ENCODE data around the gene DENND1A.

The DENND1A gene

GRCh38 chr9:123745933-123746332 lies 184.0 kb downstream of the DENND1A start:
- Histone ChIP-seq H3K4me3 (no peak overlapping the region), H3K27me3 (no peaks in the 10 kb centered on the region), H3K4me2 (no peak overlapping the region), H4K20me1 (peaks cover 0 to 82% (median 13%) of the 10 kb centered on the region in 11 experiments; a peak in 13 of 22 replicates), H3K4me1 (peaks cover 18 to 43% (median 35%) of the 10 kb centered on the region in 10 experiments), H3K36me3 (peaks cover 0 to 37% (median 14%) of the 10 kb centered on the region in 11 experiments; a peak in 15 of 22 replicates), H3K9me3 (replicated peaks in 1 of 11) (0 out of 22 replicates have a peak, but pooled peaks cover 0 to 4% (median 0%) of the 10 kb centered on the region in 11 experiments), H3K9ac (no peak overlapping the region), H3K27ac (no peak overlapping the region)
- no peak for TF ChIP-seq Cebpa-rat (IDR thresholded peaks at IDR 0.05)

GRCh38 chr9:123745451-123745850 lies 184.5 kb downstream of the DENND1A start:
- Histone ChIP-seq H3K36me3 (peaks cover 0 to 32% (median 11%) of the 10 kb centered on the region in 11 experiments; a peak in 14 of 22 replicates), H3K27me3 (no peaks in the 10 kb centered on the region), H3K9me3 (replicated peaks in 1 of 11) (0 out of 22 replicates have a peak, but pooled peaks cover 0 to 4% (median 0%) of the 10 kb centered on the region in 11 experiments), H3K4me1 (peaks cover 18 to 42% (median 35%) of the 10 kb centered on the region in 10 experiments), H3K27ac (no peak overlapping the region), H3K4me2 (no peak overlapping the region), H3K4me3 (no peak overlapping the region), H4K20me1 (peaks cover 0 to 82% (median 8%) of the 10 kb centered on the region in 11 experiments; a peak in 13 of 22 replicates), H3K9ac (no peak overlapping the region)
- no peak for TF ChIP-seq Cebpa-rat (IDR thresholded peaks at IDR 0.05)

- no peak for TF ChIP-seq Cebpa-rat (IDR thresholded peaks at IDR 0.05)
- peaks cover 7 to 30% (median 21%) of the 10 kb centered on the region in 10 experiments; a peak in 18 of 20 replicates for H3K4me1 ChIP-seq
- H3K27ac ChIP-seq, result no peak overlapping the region
- peaks cover 0 to 81% (median 0%) of the 10 kb centered on the region in 11 experiments; a peak in 8 of 22 replicates for H4K20me1 ChIP-seq
- no peak overlapping the region for H3K4me3 ChIP-seq
- H3K27me3 ChIP-seq, result no peaks in the 10 kb centered on the region
- H3K9me3 ChIP-seq (replicated peaks in 1 of 11), result 0 out of 22 replicates have a peak, but pooled peaks cover 0 to 4% (median 0%) of the 10 kb centered on the region in 11 experiments
- no peak overlapping the region for H3K4me2 ChIP-seq
- no peak overlapping the region for H3K9ac ChIP-seq
- peaks cover 0 to 40% (median 6%) of the 10 kb centered on the region in 11 experiments; a peak in 14 of 22 replicates for H3K36me3 ChIP-seq
Measured at GRCh38 chr9:123743737-123744136, 186.2 kb downstream of the DENND1A start.

- TF ChIP-seq Cebpa-rat (IDR thresholded peaks at IDR 0.05), result no peak
- Histone ChIP-seq H3K9ac (no peak overlapping the region), H3K9me3 (replicated peaks in 1 of 11) (0 out of 22 replicates have a peak, but pooled peaks cover 0 to 4% (median 0%) of the 10 kb centered on the region in 11 experiments), H3K4me1 (peaks cover 7 to 30% (median 22%) of the 10 kb centered on the region in 10 experiments; a peak in 19 of 20 replicates), H3K27ac (no peak overlapping the region), H3K27me3 (no peaks in the 10 kb centered on the region), H3K4me2 (peak overlapping the region in 7 of 11 experiments; percentile 6 to 46 (median 28); a peak in 12 of 22 replicates), H3K4me3 (no peak overlapping the region), H4K20me1 (peaks cover 0 to 80% (median 0%) of the 10 kb centered on the region in 11 experiments; a peak in 8 of 22 replicates), H3K36me3 (peaks cover 0 to 45% (median 5%) of the 10 kb centered on the region in 11 experiments; a peak in 11 of 22 replicates)
Measured at GRCh38 chr9:123742009-123742767, 187.7 kb downstream of the DENND1A start.

- Histone ChIP-seq H3K27me3 (no peaks in the 10 kb centered on the region), H3K36me3 (peaks cover 0 to 55% (median 7%) of the 10 kb centered on the region in 11 experiments; a peak in 11 of 22 replicates), H3K9me3 (replicated peaks in 1 of 11) (0 out of 22 replicates have a peak, but pooled peaks cover 0 to 4% (median 0%) of the 10 kb centered on the region in 11 experiments), H3K27ac (no peak overlapping the region), H4K20me1 (peaks cover 0 to 82% (median 0%) of the 10 kb centered on the region in 11 experiments; a peak in 8 of 22 replicates), H3K4me2 (peak overlapping the region in 6 of 11 experiments; percentile 6 to 50 (median 36); a peak in 9 of 22 replicates), H3K9ac (no peak overlapping the region), H3K4me1 (peaks cover 7 to 30% (median 22%) of the 10 kb centered on the region in 10 experiments; a peak in 19 of 20 replicates), H3K4me3 (no peak overlapping the region)
- TF ChIP-seq Cebpa-rat (IDR thresholded peaks at IDR 0.05), result no peak
Measured at GRCh38 chr9:123741214-123741613, 188.7 kb downstream of the DENND1A start.

- Histone ChIP-seq H3K4me1 (peaks cover 7 to 34% (median 22%) of the 10 kb centered on the region in 10 experiments; a peak in 19 of 20 replicates), H3K27me3 (no peaks in the 10 kb centered on the region), H3K36me3 (peaks cover 0 to 60% (median 8%) of the 10 kb centered on the region in 11 experiments; a peak in 12 of 22 replicates), H4K20me1 (peaks cover 0 to 82% (median 0%) of the 10 kb centered on the region in 11 experiments; a peak in 8 of 22 replicates), H3K9ac (no peak overlapping the region), H3K9me3 (replicated peaks in 1 of 11) (0 out of 22 replicates have a peak, but pooled peaks cover 0 to 1% (median 0%) of the 10 kb centered on the region in 11 experiments), H3K4me2 (no peak overlapping the region), H3K4me3 (no peak overlapping the region), H3K27ac (no peak overlapping the region)
- TF ChIP-seq Cebpa-rat (IDR thresholded peaks at IDR 0.05), result peak in 3 of 11 experiments; percentile 28 to 63 (median 50); a peak in 5 of 22 replicates
Measured at GRCh38 chr9:123739902-123740301, 190.0 kb downstream of the DENND1A start.

- H3K27ac ChIP-seq, result no peak overlapping the region
- H3K36me3 ChIP-seq, result peaks cover 0 to 63% (median 11%) of the 10 kb centered on the region in 11 experiments; a peak in 10 of 22 replicates
- TF ChIP-seq Cebpa-rat (IDR thresholded peaks at IDR 0.05), result no peak
- peaks cover 7 to 39% (median 22%) of the 10 kb centered on the region in 10 experiments; a peak in 19 of 20 replicates for H3K4me1 ChIP-seq
- H3K27me3 ChIP-seq, result no peaks in the 10 kb centered on the region
- H3K4me2 ChIP-seq, result no peak overlapping the region
- H3K9me3 ChIP-seq (replicated peaks in 1 of 11), result no peaks in the 10 kb centered on the region
- H4K20me1 ChIP-seq, result peaks cover 0 to 86% (median 0%) of the 10 kb centered on the region in 11 experiments; a peak in 8 of 22 replicates
- no peak overlapping the region for H3K9ac ChIP-seq
- H3K4me3 ChIP-seq, result no peak overlapping the region
Measured at GRCh38 chr9:123739387-123739786, 190.5 kb downstream of the DENND1A start.

- no peak overlapping the region for H3K27ac ChIP-seq
- H4K20me1 ChIP-seq, result peaks cover 0 to 93% (median 0%) of the 10 kb centered on the region in 11 experiments; a peak in 8 of 22 replicates
- no peak overlapping the region for H3K4me3 ChIP-seq
- 0 out of 22 replicates have a peak, but pooled peaks cover 0 to 2% (median 0%) of the 10 kb centered on the region in 11 experiments for H3K9me3 ChIP-seq (replicated peaks in 1 of 11)
- no peak overlapping the region for H3K9ac ChIP-seq
- no peaks in the 10 kb centered on the region for H3K27me3 ChIP-seq
- H3K4me2 ChIP-seq, result peak overlapping the region in 1 of 11 experiments; percentile 2; a peak in 2 of 22 replicates
- no peak for TF ChIP-seq Cebpa-rat (IDR thresholded peaks at IDR 0.05)
- peaks cover 0 to 66% (median 11%) of the 10 kb centered on the region in 11 experiments; a peak in 10 of 22 replicates for H3K36me3 ChIP-seq
- peaks cover 7 to 47% (median 26%) of the 10 kb centered on the region in 10 experiments for H3K4me1 ChIP-seq
Measured at GRCh38 chr9:123738648-123739047, 191.3 kb downstream of the DENND1A start.
